PC-3 (cell line): ENCODE results near the gene TAF3.

Source experiments
- EZH2 ChIP-seq: fragments of 300-600 bp; sonication (generic); IDR thresholded peaks from one replicate; pipeline ENCODE4 v1.6.1; 2017; ENCODE audit warnings: antibody characterized with exemption, mild to moderate bottlenecking, low read length; ENCODE audit not compliant: unreplicated experiment
- EZH2phosphoT487 ChIP-seq: fragments of 300-600 bp; sonication (generic); IDR thresholded peaks from 2 replicates; pipeline ENCODE4 v1.6.1; 2018; ENCODE audit warnings: mild to moderate bottlenecking, antibody characterized with exemption, low read length, borderline replicate concordance
- TF ChIP-seq, protein P1 (sequence below): fragments of 300-600 bp; sonication (generic); conservative IDR thresholded peaks from 2 replicates; pipeline ENCODE4 v1.5.1; 2017; ENCODE audit warnings: antibody characterized with exemption, low read depth, mild to moderate bottlenecking, low read length

DNA sequence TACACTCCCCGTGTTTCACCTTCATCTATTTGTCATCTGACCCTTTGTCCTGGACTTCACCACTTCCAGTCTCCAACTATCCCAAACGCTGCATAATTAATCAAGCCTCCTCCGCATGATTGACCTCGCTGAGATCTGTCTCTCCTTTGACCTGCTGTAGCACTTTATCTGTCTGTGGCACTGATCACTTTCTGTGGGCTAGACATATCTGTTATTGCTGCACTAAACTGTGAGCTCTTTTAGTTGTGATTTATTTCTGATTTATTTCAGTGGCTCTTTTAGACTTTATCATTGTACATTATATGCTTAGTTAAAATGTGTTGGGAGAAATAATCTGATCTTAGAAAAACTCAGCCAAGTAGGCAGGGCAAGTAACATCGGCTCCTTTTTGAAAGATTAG is 144.3 kb downstream of the TAF3 start:
- TF ChIP-seq EZH2 = no peak
- TF ChIP-seq, protein P1, sequence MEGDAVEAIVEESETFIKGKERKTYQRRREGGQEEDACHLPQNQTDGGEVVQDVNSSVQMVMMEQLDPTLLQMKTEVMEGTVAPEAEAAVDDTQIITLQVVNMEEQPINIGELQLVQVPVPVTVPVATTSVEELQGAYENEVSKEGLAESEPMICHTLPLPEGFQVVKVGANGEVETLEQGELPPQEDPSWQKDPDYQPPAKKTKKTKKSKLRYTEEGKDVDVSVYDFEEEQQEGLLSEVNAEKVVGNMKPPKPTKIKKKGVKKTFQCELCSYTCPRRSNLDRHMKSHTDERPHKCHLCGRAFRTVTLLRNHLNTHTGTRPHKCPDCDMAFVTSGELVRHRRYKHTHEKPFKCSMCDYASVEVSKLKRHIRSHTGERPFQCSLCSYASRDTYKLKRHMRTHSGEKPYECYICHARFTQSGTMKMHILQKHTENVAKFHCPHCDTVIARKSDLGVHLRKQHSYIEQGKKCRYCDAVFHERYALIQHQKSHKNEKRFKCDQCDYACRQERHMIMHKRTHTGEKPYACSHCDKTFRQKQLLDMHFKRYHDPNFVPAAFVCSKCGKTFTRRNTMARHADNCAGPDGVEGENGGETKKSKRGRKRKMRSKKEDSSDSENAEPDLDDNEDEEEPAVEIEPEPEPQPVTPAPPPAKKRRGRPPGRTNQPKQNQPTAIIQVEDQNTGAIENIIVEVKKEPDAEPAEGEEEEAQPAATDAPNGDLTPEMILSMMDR = no peak
- TF ChIP-seq EZH2phosphoT487 = no peak
